SK-N-SH (cell line): ENCODE results near the gene TRAPPC12. TPM values are rescaled to one million over a fixed set of nuclear protein-coding genes. Genes with fewer than 3 reads are reported as not detected.
A peak's percentile ranks its signal among the peaks of the same experiment; 100 is the strongest.

ENCODE experiments used
- CTCF ChIA-PET: fragments of 300-600, 350-600 bp; formaldehyde crosslinking; extraction: SDS; loops from one replicate; lab custom pipeline; 2021; lab: Yijun Ruan, JAX
- POLR2A ChIA-PET: fragments of 350-600 bp; sonication (Branson Sonifier 250); formaldehyde crosslinking; extraction: SDS; loops from one replicate; lab custom pipeline; 2020; ENCODE audit warnings: antibody characterized with exemption, inconsistent platforms; lab: Yijun Ruan, JAX
- DNase-seq: peaks from one replicate; pipeline ENCODE4 v3.0.0; 2012
- H2AFZ ChIP-seq: fragments of 200-600 bp; sonication (generic); 2 replicates; pipeline ENCODE4 v1.8.1; 2016; ENCODE audit warnings: antibody characterized with exemption, mild to moderate bottlenecking, low read depth
- H3F3A ChIP-seq: fragments of 200-600 bp; sonication (generic); replicated peaks from 2 replicates; pipeline ENCODE3; 2016; ENCODE audit warnings: antibody characterized with exemption, mild to moderate bottlenecking; ENCODE audit not compliant: insufficient read depth
- H3K27ac ChIP-seq, 2 experiments: fragments of 200-500 bp in 1 of 2; fragments of 200-600 bp in 1 of 2; sonication (Bioruptor generic) in 1 of 2; sonication (generic), shearing (Covaris generic) in 1 of 2; 2 replicates each; pipeline versions ENCODE4 v1.5.1 to v1.6.1; 2014 to 2016; ENCODE audit warnings: low read depth in 2 of 2, inconsistent platforms in 1 of 2, low read length in 1 of 2, mild to moderate bottlenecking in 1 of 2, mixed read lengths in 1 of 2
- H3K27me3 ChIP-seq: fragments of 200-600 bp; sonication (generic), shearing (Covaris generic); 2 replicates; pipeline ENCODE4 v1.6.1; 2016; ENCODE audit warnings: mixed run types; ENCODE audit not compliant: insufficient read depth
- H3K36me3 ChIP-seq, 2 experiments: fragments of 200-500 bp in 1 of 2; fragments of 200-600 bp in 1 of 2; sonication (Bioruptor generic) in 1 of 2; sonication (generic) in 1 of 2; replicated peaks in 1 of 2; 2 replicates each; pipeline versions ENCODE3 to v1.5.1; 2014 to 2016; ENCODE audit warnings: low read length in 1 of 2, mild to moderate bottlenecking in 1 of 2; ENCODE audit not compliant: insufficient read depth in 2 of 2, control insufficient read depth in 1 of 2
- H3K4me1 ChIP-seq, 2 experiments: fragments of 200-500 bp in 1 of 2; fragments of 200-600 bp in 1 of 2; sonication (Bioruptor generic) in 1 of 2; sonication (generic), shearing (Covaris generic) in 1 of 2; 2 replicates each; pipeline versions ENCODE4 v1.5.1 to v1.6.1; 2014 to 2016; ENCODE audit warnings: low read depth in 1 of 2, low read length in 1 of 2, mixed run types in 1 of 2; ENCODE audit not compliant: insufficient read depth in 2 of 2, control insufficient read depth in 1 of 2
- H3K4me2 ChIP-seq: fragments of 200-600 bp; sonication (generic), shearing (Covaris generic); 2 replicates; pipeline ENCODE4 v1.6.1; 2017; ENCODE audit warnings: mixed run types
- H3K4me3 ChIP-seq, 2 experiments: fragments of 200-500 bp in 1 of 2; fragments of 200-600 bp in 1 of 2; sonication (Bioruptor generic) in 1 of 2; sonication (generic), shearing (Covaris generic) in 1 of 2; 2 replicates each; pipeline versions ENCODE4 v1.5.1 to v1.8.1; 2014 to 2016; ENCODE audit warnings: low read depth in 2 of 2, inconsistent platforms in 1 of 2, low read length in 1 of 2, mild to moderate bottlenecking in 1 of 2, mixed read lengths in 1 of 2, moderate library complexity in 1 of 2
- H3K79me2 ChIP-seq: fragments of 200-600 bp; sonication (generic); 2 replicates; pipeline ENCODE4 v1.8.1; 2017; ENCODE audit warnings: mild to moderate bottlenecking; ENCODE audit not compliant: insufficient read depth
- H3K9ac ChIP-seq: fragments of 200-600 bp; sonication (generic); 2 replicates; pipeline ENCODE4 v1.6.1; 2017; ENCODE audit warnings: mixed run types
- H3K9me2 ChIP-seq: fragments of 200-600 bp; sonication (generic); 2 replicates; pipeline ENCODE4 v1.6.1; 2017; ENCODE audit warnings: mixed run types
- H3K9me3 ChIP-seq: fragments of 200-600 bp; sonication (generic); 2 replicates; pipeline ENCODE4 v1.6.1; 2017; ENCODE audit warnings: mixed run types, mild to moderate bottlenecking, moderate library complexity
- H4K20me1 ChIP-seq: fragments of 200-600 bp; sonication (generic); 2 replicates; pipeline ENCODE4 v1.6.1; 2017; ENCODE audit warnings: mild to moderate bottlenecking, mixed run types; ENCODE audit not compliant: insufficient read depth
- CHD2 ChIP-seq: fragments of 150-350 bp; IDR thresholded peaks from 2 replicates; pipeline ENCODE4 v1.6.1; 2018; ENCODE audit warnings: low read length; ENCODE audit not compliant: partially characterized antibody
- EP300 ChIP-seq, 2 experiments: IDR thresholded peaks; 2 replicates each; pipeline versions ENCODE4 v1.4.0 to v1.6.1; 2012; ENCODE audit warnings: borderline replicate concordance in 1 of 2, low read depth in 1 of 2, low read length in 1 of 2
- FOXM1 ChIP-seq: IDR thresholded peaks from 2 replicates; pipeline ENCODE4 v1.4.0; 2012; ENCODE audit warnings: low read depth, mild to moderate bottlenecking
- GABPA ChIP-seq: IDR thresholded peaks from 2 replicates; pipeline ENCODE4 v1.4.0; 2012; ENCODE audit warnings: low read depth, mild to moderate bottlenecking
- GATA2 ChIP-seq: sonication (generic); formaldehyde crosslinking; IDR thresholded peaks from 2 replicates; pipeline ENCODE4 v1.5.0; 2020; ENCODE audit warnings: mild to moderate bottlenecking, missing genetic modification reagents
- JUND ChIP-seq: IDR thresholded peaks from 2 replicates; pipeline ENCODE4 v1.4.0; 2012
- NFIC ChIP-seq: IDR thresholded peaks from 2 replicates; pipeline ENCODE4 v1.4.0; 2012; ENCODE audit warnings: borderline replicate concordance
- POLR2AphosphoS5 ChIP-seq: IDR thresholded peaks from 2 replicates; pipeline ENCODE4 v1.6.1; 2012; ENCODE audit warnings: low read depth, low read length
- RCOR1 ChIP-seq: fragments of 150-350 bp; IDR thresholded peaks from 2 replicates; pipeline ENCODE4 v1.6.1; 2017; ENCODE audit warnings: antibody characterized with exemption, low read length
- RFX5 ChIP-seq: IDR thresholded peaks from 2 replicates; pipeline ENCODE4 v1.6.1; 2012; ENCODE audit warnings: mild to moderate bottlenecking, improper control_type of control experiment, low read length
- RXRA ChIP-seq: IDR thresholded peaks from 2 replicates; pipeline ENCODE4 v1.4.0; 2012; ENCODE audit warnings: low read depth, mild to moderate bottlenecking, borderline replicate concordance
- SMC3 ChIP-seq: IDR thresholded peaks from 2 replicates; pipeline ENCODE4 v1.6.1; 2012; ENCODE audit warnings: low read depth, low read length, improper control_type of control experiment
- TCF12 ChIP-seq: IDR thresholded peaks from 2 replicates; pipeline ENCODE4 v1.4.0; 2012
- TEAD4 ChIP-seq: IDR thresholded peaks from 2 replicates; pipeline ENCODE4 v1.4.0; 2012; ENCODE audit warnings: mild to moderate bottlenecking, borderline replicate concordance; ENCODE audit not compliant: insufficient read depth
- YY1 ChIP-seq: IDR thresholded peaks from 2 replicates; pipeline ENCODE4 v1.4.0; 2012; ENCODE audit warnings: low read depth, mild to moderate bottlenecking
- WGBS: methylation state at CpG from one replicate; pipeline ENCODE4 v1.1.6; 2017; ENCODE audit warnings: low lambda C conversion rate; 5-methylcytosine and 5-hydroxymethylcytosine counted together
- polyA plus RNA-seq, 3 experiments: library from polyadenylated mRNA; depleted of rRNA; stranded (reverse); fragments of >200 nt; gene quantifications; 2 replicates each; pipeline ENCODE4 v1.2.3, GENCODE V29; 2012
- TF ChIP-seq, protein P1 (sequence below): IDR thresholded peaks from 2 replicates; pipeline ENCODE4; 2012
- TF ChIP-seq, protein P2 (sequence below): IDR thresholded peaks from 2 replicates; pipeline ENCODE4 v1.4.0; 2012; ENCODE audit warnings: low read depth
- TF ChIP-seq, protein P3 (sequence below): IDR thresholded peaks from 2 replicates; pipeline ENCODE4 v1.6.1; 2012; ENCODE audit warnings: mild to moderate bottlenecking, low read depth, low read length, moderate library complexity
- TF ChIP-seq, protein P4 (sequence below): fragments of 150-350 bp; IDR thresholded peaks from 2 replicates; pipeline ENCODE4 v1.6.1; 2017; ENCODE audit warnings: antibody characterized with exemption, low read length, low read depth, borderline replicate concordance
- TF ChIP-seq, protein P5 (sequence below): fragments of 150-350 bp; IDR thresholded peaks from 2 replicates; pipeline ENCODE4 v1.6.1; 2016; ENCODE audit warnings: mild to moderate bottlenecking, low read depth, low read length

Gene TRAPPC12
- polyA plus RNA-seq, 1 of the 3 experiments (the other 2 are of a cell fraction), result 83.3 TPM

DNA sequence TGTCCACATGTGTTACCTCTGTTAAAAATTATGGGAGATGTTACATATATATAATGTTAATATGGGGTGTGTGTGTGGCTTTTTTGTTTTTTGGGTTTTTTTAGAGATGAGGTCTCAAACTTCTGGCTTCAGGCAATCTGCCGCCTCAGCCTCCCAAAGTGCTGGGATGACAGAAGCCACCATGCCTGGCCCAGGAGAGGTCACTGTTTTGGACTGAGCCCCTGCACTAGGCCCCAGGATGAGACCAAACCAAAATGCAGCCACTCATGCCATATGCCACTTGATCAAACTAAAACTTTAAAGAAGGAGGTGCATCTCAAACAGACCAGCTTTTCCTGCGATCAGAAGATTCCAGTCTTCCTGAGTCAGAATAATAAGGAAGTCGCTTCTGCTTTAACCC lies 137.3 kb downstream of the TRAPPC12 start:
- Histone ChIP-seq H3K4me2 (no peak overlapping the region), H3K79me2 (peaks cover 30% of the 10 kb centered on the region), H3F3A (no peaks in the 10 kb centered on the region), H3K9ac (no peak overlapping the region), H3K27ac (no peak overlapping the region), H4K20me1 (no peaks in the 10 kb centered on the region), H2AFZ (no peak overlapping the region), H3K36me3 (peaks cover 28% of the 10 kb centered on the region in 2 experiments), H3K9me2 (no peaks in the 10 kb centered on the region), H3K4me3 (no peak overlapping the region), H3K4me1 (peaks cover 5 to 18% of the 10 kb centered on the region in 2 experiments; a peak in 3 of 4 replicates), H3K9me3 (no peaks in the 10 kb centered on the region), H3K27me3 (no peaks in the 10 kb centered on the region)
- DNase-seq, result no peak
- TF ChIP-seq, protein P1, sequence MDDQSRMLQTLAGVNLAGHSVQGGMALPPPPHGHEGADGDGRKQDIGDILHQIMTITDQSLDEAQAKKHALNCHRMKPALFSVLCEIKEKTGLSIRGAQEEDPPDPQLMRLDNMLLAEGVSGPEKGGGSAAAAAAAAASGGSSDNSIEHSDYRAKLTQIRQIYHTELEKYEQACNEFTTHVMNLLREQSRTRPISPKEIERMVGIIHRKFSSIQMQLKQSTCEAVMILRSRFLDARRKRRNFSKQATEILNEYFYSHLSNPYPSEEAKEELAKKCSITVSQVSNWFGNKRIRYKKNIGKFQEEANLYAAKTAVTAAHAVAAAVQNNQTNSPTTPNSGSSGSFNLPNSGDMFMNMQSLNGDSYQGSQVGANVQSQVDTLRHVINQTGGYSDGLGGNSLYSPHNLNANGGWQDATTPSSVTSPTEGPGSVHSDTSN, result no peak
- TF ChIP-seq GATA2 (CRISPR knock-in tag) (no peak), TEAD4 (no peak), RXRA (no peak)
- TF ChIP-seq, protein P2, sequence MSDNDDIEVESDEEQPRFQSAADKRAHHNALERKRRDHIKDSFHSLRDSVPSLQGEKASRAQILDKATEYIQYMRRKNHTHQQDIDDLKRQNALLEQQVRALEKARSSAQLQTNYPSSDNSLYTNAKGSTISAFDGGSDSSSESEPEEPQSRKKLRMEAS, result no peak
- TF ChIP-seq, protein P3, sequence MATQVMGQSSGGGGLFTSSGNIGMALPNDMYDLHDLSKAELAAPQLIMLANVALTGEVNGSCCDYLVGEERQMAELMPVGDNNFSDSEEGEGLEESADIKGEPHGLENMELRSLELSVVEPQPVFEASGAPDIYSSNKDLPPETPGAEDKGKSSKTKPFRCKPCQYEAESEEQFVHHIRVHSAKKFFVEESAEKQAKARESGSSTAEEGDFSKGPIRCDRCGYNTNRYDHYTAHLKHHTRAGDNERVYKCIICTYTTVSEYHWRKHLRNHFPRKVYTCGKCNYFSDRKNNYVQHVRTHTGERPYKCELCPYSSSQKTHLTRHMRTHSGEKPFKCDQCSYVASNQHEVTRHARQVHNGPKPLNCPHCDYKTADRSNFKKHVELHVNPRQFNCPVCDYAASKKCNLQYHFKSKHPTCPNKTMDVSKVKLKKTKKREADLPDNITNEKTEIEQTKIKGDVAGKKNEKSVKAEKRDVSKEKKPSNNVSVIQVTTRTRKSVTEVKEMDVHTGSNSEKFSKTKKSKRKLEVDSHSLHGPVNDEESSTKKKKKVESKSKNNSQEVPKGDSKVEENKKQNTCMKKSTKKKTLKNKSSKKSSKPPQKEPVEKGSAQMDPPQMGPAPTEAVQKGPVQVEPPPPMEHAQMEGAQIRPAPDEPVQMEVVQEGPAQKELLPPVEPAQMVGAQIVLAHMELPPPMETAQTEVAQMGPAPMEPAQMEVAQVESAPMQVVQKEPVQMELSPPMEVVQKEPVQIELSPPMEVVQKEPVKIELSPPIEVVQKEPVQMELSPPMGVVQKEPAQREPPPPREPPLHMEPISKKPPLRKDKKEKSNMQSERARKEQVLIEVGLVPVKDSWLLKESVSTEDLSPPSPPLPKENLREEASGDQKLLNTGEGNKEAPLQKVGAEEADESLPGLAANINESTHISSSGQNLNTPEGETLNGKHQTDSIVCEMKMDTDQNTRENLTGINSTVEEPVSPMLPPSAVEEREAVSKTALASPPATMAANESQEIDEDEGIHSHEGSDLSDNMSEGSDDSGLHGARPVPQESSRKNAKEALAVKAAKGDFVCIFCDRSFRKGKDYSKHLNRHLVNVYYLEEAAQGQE, result no peak
- 94% methylated on average over 3 of the region's 3 CpGs for WGBS
- ChIA-PET CTCF (interaction anchor here (1.1 to 2.2 kb wide), 3 partner anchors 20 to 134 kb away, joined by 3 to 5 read pairs (median 3); no protein-coding TSS in a partner anchor), POLR2A (no interaction called here)

DNA sequence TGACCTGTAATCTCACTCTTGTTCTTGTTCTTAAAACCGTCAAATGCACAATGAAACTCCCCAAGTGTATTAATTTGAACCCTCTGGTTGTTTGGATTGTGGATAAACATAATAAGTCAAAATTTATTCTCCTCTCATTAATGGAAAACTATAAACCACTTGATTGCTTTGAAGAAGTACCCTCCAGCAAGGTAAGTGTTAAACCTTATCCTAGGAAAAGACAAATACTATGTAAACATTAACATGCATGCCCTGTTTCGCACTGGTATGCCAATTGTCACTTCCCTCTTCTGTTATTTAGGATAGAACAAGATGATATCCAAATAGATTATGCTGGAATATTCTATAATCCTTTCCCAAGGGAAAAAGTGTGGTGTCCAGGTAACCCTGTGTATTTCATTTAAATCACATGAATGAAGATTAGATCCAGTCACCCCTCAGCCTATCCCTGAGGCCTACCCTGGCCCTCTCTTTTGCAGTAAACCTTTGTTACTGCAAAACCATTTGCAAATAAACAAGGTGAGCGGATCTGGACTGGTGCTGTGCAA lies 138.5 kb downstream of the TRAPPC12 start:
- peak overlapping the region; percentile 78 to 82 for H3K4me3 ChIP-seq
- no peak for DNase-seq
- H2AFZ ChIP-seq, result peak overlapping the region; percentile 60
- no peaks in the 10 kb centered on the region for H3K27me3 ChIP-seq
- no peak for TF ChIP-seq JUND
- no peak for TF ChIP-seq EP300 (IDR thresholded peaks at IDR 0.05; ENCODE audit: borderline replicate concordance in 1 of 2, low read depth in 1 of 2, low read length in 1 of 2)
- no peak for TF ChIP-seq RCOR1
- TF ChIP-seq RFX5, result no peak
- no peak for TF ChIP-seq SMC3
- TF ChIP-seq FOXM1, result no peak
- no peak for TF ChIP-seq NFIC
- TF ChIP-seq, protein P4, sequence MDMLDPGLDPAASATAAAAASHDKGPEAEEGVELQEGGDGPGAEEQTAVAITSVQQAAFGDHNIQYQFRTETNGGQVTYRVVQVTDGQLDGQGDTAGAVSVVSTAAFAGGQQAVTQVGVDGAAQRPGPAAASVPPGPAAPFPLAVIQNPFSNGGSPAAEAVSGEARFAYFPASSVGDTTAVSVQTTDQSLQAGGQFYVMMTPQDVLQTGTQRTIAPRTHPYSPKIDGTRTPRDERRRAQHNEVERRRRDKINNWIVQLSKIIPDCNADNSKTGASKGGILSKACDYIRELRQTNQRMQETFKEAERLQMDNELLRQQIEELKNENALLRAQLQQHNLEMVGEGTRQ, result no peak
- TF ChIP-seq TCF12, result no peak
- no peak for TF ChIP-seq YY1
- no peak for TF ChIP-seq CHD2
- TF ChIP-seq GABPA, result no peak; the same call in 1 of the 2 replicates
- TF ChIP-seq, protein P5, sequence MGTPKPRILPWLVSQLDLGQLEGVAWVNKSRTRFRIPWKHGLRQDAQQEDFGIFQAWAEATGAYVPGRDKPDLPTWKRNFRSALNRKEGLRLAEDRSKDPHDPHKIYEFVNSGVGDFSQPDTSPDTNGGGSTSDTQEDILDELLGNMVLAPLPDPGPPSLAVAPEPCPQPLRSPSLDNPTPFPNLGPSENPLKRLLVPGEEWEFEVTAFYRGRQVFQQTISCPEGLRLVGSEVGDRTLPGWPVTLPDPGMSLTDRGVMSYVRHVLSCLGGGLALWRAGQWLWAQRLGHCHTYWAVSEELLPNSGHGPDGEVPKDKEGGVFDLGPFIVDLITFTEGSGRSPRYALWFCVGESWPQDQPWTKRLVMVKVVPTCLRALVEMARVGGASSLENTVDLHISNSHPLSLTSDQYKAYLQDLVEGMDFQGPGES, result no peak
- TF ChIP-seq, protein P2, result no peak
- TF ChIP-seq POLR2AphosphoS5, result no peak
- H3K9ac ChIP-seq, result peak overlapping the region; percentile 77
- WGBS, result 50% methylated on average over 3 of the region's 3 CpGs
- CTCF ChIA-PET, result interaction anchor here (2.2 kb wide), 1 partner anchor 133 kb away, joined by 5 read pairs; no protein-coding TSS in a partner anchor
- H3K27ac ChIP-seq, result peak overlapping the region; percentile 74 to 96
- no peaks in the 10 kb centered on the region for H4K20me1 ChIP-seq
- no peaks in the 10 kb centered on the region for H3K9me2 ChIP-seq
- H3K4me2 ChIP-seq, result peak overlapping the region; percentile 78
- peaks cover 30% of the 10 kb centered on the region for H3K79me2 ChIP-seq
- H3K4me1 ChIP-seq, result peaks cover 9 to 23% of the 10 kb centered on the region in 2 experiments
- peaks cover 4% of the 10 kb centered on the region for H3F3A ChIP-seq
- H3K9me3 ChIP-seq, result no peaks in the 10 kb centered on the region
- POLR2A ChIA-PET, result interaction anchor here (0.9 to 2.8 kb wide), 6 partner anchors 13 to 140 kb away, joined by 3 to 19 read pairs (median 3); partner anchors contain the start of genes EIPR1 and RNASEH1
- H3K36me3 ChIP-seq, result peaks cover 16 to 21% of the 10 kb centered on the region in 2 experiments
